Vagina (tissue), 2 donors: Measurements from ENCODE around the gene SHC1. TPM values are rescaled to one million over a fixed set of nuclear protein-coding genes. Genes with fewer than 3 reads are reported as not detected.

Experiments
- DNase-seq, 2 donors: peaks; one replicate each; pipeline ENCODE4 v3.0.0-alpha.2; 2017; ENCODE audit errors: extremely low spot score in 2 of 2
- H3K27ac ChIP-seq: fragments of 200-600 bp; sonication (generic); one replicate; pipeline ENCODE4 v1.5.1; 2019
- H3K27me3 ChIP-seq: fragments of 200-600 bp; sonication (generic); one replicate; pipeline ENCODE4 v1.5.1; 2019
- H3K36me3 ChIP-seq, 2 donors: fragments of 200-600 bp; sonication (generic); one replicate each; pipeline ENCODE4 v1.5.1; 2017 to 2019
- H3K4me1 ChIP-seq: fragments of 200-600 bp; sonication (generic); one replicate; pipeline ENCODE4 v1.5.1; 2019
- H3K4me3 ChIP-seq, 2 donors: fragments of 200-600 bp; sonication (generic); 1 replicate in 1 of 2; 2 replicates in 1 of 2; pipeline ENCODE4 v1.5.1; 2016 to 2019
- H3K9me3 ChIP-seq: fragments of 200-600 bp; sonication (generic); one replicate; pipeline ENCODE4 v1.5.1; 2019
- CTCF ChIP-seq, 3 experiments: fragments of 450-650 bp in 2 of 3; fragments of 200-600 bp in 1 of 3; sonication (generic) in 1 of 3; IDR thresholded peaks; one replicate each; pipeline ENCODE4 v1.5.1; 2017 to 2019; ENCODE audit warnings: antibody characterized with exemption in 3 of 3, mild to moderate bottlenecking in 2 of 3, moderate library complexity in 2 of 3
- POLR2A ChIP-seq, 2 donors: fragments of 450-650 bp; IDR thresholded peaks; one replicate each; pipeline ENCODE4 v1.6.1; 2017; ENCODE audit warnings: antibody characterized with exemption in 2 of 2, mild to moderate bottlenecking in 2 of 2, moderate library complexity in 2 of 2
- POLR2AphosphoS5 ChIP-seq, 2 donors: sonication (generic); formaldehyde crosslinking; IDR thresholded peaks; one replicate each; pipeline ENCODE4 v1.9.0; 2017; ENCODE audit warnings: antibody characterized with exemption in 2 of 2, mild to moderate bottlenecking in 2 of 2, low read depth in 1 of 2; ENCODE audit not compliant: insufficient read depth in 1 of 2
- intact Hi-C: fragments of 100-400 bp; cut with DNase I; formaldehyde crosslinking; loops from one replicate; pipeline ENCODE4 v1.15.1; 2023
- total RNA-seq: library from RNA; depleted of rRNA; stranded (reverse); fragments of >200 nt; gene quantifications from one replicate; pipeline ENCODE4 v1.2.3, GENCODE V29; 2016

SHC1 gene
- total RNA-seq, 1 donor from 2014 or later: 110 TPM

GRCh38 chr1:154972517-154973343 is 2.2 kb upstream of the SHC1 start:
- intact Hi-C loops: no loop called here
- Histone ChIP-seq H3K9me3 (no peaks in the 10 kb centered on the region), H3K27me3 (no peaks in the 10 kb centered on the region), H3K4me3 (peak overlapping the region; percentile 66 to 72), H3K4me1 (peaks cover 57% of the 10 kb centered on the region), H3K27ac (peak overlapping the region; percentile 99), H3K36me3 (no peaks in the 10 kb centered on the region)
- TF ChIP-seq POLR2AphosphoS5 (IDR thresholded peaks at IDR 0.05; ENCODE audit: insufficient read depth in 1 of 2, low read depth in 1 of 2): peak; percentile 52 to 82
- no peak for TF ChIP-seq POLR2A (IDR thresholded peaks at IDR 0.05)
- no peak for TF ChIP-seq CTCF (IDR thresholded peaks at IDR 0.05)
- no peak for DNase-seq

- Histone ChIP-seq H3K27me3 (no peaks in the 10 kb centered on the region), H3K9me3 (no peaks in the 10 kb centered on the region), H3K4me3 (peak overlapping the region; percentile 66 to 72), H3K36me3 (peaks cover 0 to under 1% of the 10 kb centered on the region in 2 donors), H3K27ac (peak overlapping the region; percentile 99), H3K4me1 (peaks cover 62% of the 10 kb centered on the region)
- TF ChIP-seq CTCF (IDR thresholded peaks at IDR 0.05): no peak
- TF ChIP-seq POLR2A (IDR thresholded peaks at IDR 0.05): no peak
- TF ChIP-seq POLR2AphosphoS5 (IDR thresholded peaks at IDR 0.05; ENCODE audit: insufficient read depth in 1 of 2, low read depth in 1 of 2): no peak
- no peak for DNase-seq
- intact Hi-C loops: no loop called here
These were observed 1.6 kb upstream of the SHC1 start for GRCh38 chr1:154972213-154972516.

- H3K27me3 ChIP-seq: no peaks in the 10 kb centered on the region
- peaks cover 0 to 6% of the 10 kb centered on the region in 2 donors for H3K36me3 ChIP-seq
- peak overlapping the region; percentile 46 to 72 for H3K4me3 ChIP-seq
- no peaks in the 10 kb centered on the region for H3K9me3 ChIP-seq
- peaks cover 65% of the 10 kb centered on the region for H3K4me1 ChIP-seq
- intact Hi-C loops: no loop called here
- DNase-seq: no peak
- TF ChIP-seq POLR2A (IDR thresholded peaks at IDR 0.05) (no peak), CTCF (IDR thresholded peaks at IDR 0.05) (no peak), POLR2AphosphoS5 (IDR thresholded peaks at IDR 0.05; ENCODE audit: insufficient read depth in 1 of 2, low read depth in 1 of 2) (no peak)
- peak overlapping the region; percentile 99 for H3K27ac ChIP-seq
These were observed 923 bp upstream of the SHC1 start for GRCh38 chr1:154971341-154971998.

GRCh38 chr1:154969860-154970452 is 591 bp downstream of the SHC1 start:
- no peaks in the 10 kb centered on the region for H3K9me3 ChIP-seq
- H3K4me1 ChIP-seq: peaks cover 65% of the 10 kb centered on the region
- DNase-seq: no peak
- peak overlapping the region; percentile 46 to 58 for H3K4me3 ChIP-seq
- TF ChIP-seq POLR2AphosphoS5 (IDR thresholded peaks at IDR 0.05; ENCODE audit: insufficient read depth in 1 of 2, low read depth in 1 of 2) (no peak), CTCF (IDR thresholded peaks at IDR 0.05) (no peak), POLR2A (IDR thresholded peaks at IDR 0.05) (no peak)
- no peaks in the 10 kb centered on the region for H3K27me3 ChIP-seq
- H3K36me3 ChIP-seq: peaks cover 0 to 20% of the 10 kb centered on the region in 2 donors
- intact Hi-C loops: loop anchor here (5.0 to 10.0 kb wide), 2 partner anchors 32 to 95 kb away; partner anchors contain the start of genes EFNA4 and ZBTB7B
- peak overlapping the region; percentile 99 for H3K27ac ChIP-seq
